Smooth muscle cell (in vitro differentiated cells): ENCODE measurements around the gene RHBDF2. TPM values are rescaled to one million over a fixed set of nuclear protein-coding genes. Genes with fewer than 3 reads are reported as not detected.

Source experiments
- DNase-seq: peaks from one replicate; lab custom pipeline; 2025; ENCODE audit not compliant: unreplicated experiment; lab: John Stamatoyannopoulos, UW
- H2AFZ ChIP-seq: fragments of 200-600 bp; sonication (generic); 2 replicates; pipeline ENCODE4 v1.6.0; 2016; ENCODE audit warnings: antibody characterized with exemption, low read depth, mild to moderate bottlenecking
- H3F3A ChIP-seq: fragments of 200-600 bp; sonication (generic); 2 replicates; pipeline ENCODE4 v1.6.0; 2017; ENCODE audit warnings: antibody characterized with exemption, low read depth
- H3K27ac ChIP-seq: fragments of 200-600 bp; sonication (generic); 2 replicates; pipeline ENCODE4 v1.5.1; 2016; ENCODE audit warnings: low read depth, mild to moderate bottlenecking
- H3K27me3 ChIP-seq: fragments of 200-600 bp; sonication (generic); 2 replicates; pipeline ENCODE4 v1.6.1; 2016; ENCODE audit warnings: low read depth, mild to moderate bottlenecking
- H3K36me3 ChIP-seq: fragments of 200-600 bp; sonication (generic); 2 replicates; pipeline ENCODE4 v1.5.1; 2016; ENCODE audit warnings: low read depth
- H3K4me1 ChIP-seq: fragments of 200-600 bp; sonication (generic); 2 replicates; pipeline ENCODE4 v1.5.1; 2016; ENCODE audit warnings: low read depth
- H3K4me2 ChIP-seq: fragments of 200-600 bp; sonication (generic); 2 replicates; pipeline ENCODE4 v1.6.0; 2016; ENCODE audit warnings: mild to moderate bottlenecking
- H3K4me3 ChIP-seq: fragments of 200-600 bp; sonication (generic); 2 replicates; pipeline ENCODE4 v1.5.1; 2016; ENCODE audit warnings: mild to moderate bottlenecking
- H3K79me2 ChIP-seq: fragments of 200-600 bp; sonication (generic); 2 replicates; pipeline ENCODE4 v1.6.0; 2016; ENCODE audit warnings: low read depth, mild to moderate bottlenecking
- H3K9ac ChIP-seq: fragments of 200-600 bp; sonication (generic); 2 replicates; pipeline ENCODE4 v1.6.0; 2016; ENCODE audit warnings: low read depth
- H3K9me3 ChIP-seq: fragments of 200-600 bp; sonication (generic); replicated peaks from 2 replicates; pipeline ENCODE4 v1.5.1; 2016; ENCODE audit warnings: low read depth
- H4K20me1 ChIP-seq: fragments of 200-600 bp; sonication (generic); 2 replicates; pipeline ENCODE4 v1.6.0; 2016; ENCODE audit warnings: low read depth
- CTCF ChIP-seq: fragments of 200-600 bp; sonication (generic); IDR thresholded peaks from 2 replicates; pipeline ENCODE4 v1.5.1; 2017; ENCODE audit warnings: borderline replicate concordance, mild to moderate bottlenecking, antibody characterized with exemption; ENCODE audit not compliant: insufficient read depth, poor library complexity, severe bottlenecking
- WGBS: methylation state at CpG from one replicate; pipeline ENCODE4 v1.1.7; 2016; ENCODE audit warnings: low lambda C conversion rate; 5-methylcytosine and 5-hydroxymethylcytosine counted together
- polyA plus RNA-seq: library from polyadenylated mRNA; unstranded; fragments of >200 nt; fragmentation: Nextera tagmentation; extraction: Ambion mirVana; gene quantifications from 2 replicates; pipeline ENCODE4 v1.2.1, GENCODE V29; 2016
- total RNA-seq: library from RNA; depleted of rRNA; stranded (reverse); fragments of >200 nt; gene quantifications from 2 replicates; pipeline ENCODE4 v1.2.3, GENCODE V29; 2014

The RHBDF2 gene
- total and polyA plus RNA-seq, 2 experiments from 2014 or later: 12.2 to 20.5 TPM

GRCh38 chr17:76472258-76472645, 29.0 kb downstream of the RHBDF2 start:
- no peak overlapping the region for H3K4me3 ChIP-seq
- H2AFZ ChIP-seq: no peak overlapping the region
- H3K79me2 ChIP-seq: no peaks in the 10 kb centered on the region
- H3K36me3 ChIP-seq: no peaks in the 10 kb centered on the region
- DNase-seq: no peak
- H4K20me1 ChIP-seq: no peaks in the 10 kb centered on the region
- no peak overlapping the region for H3K4me2 ChIP-seq
- 92% methylated on average over 15 of the region's 15 CpGs for WGBS
- no peak overlapping the region for H3K27ac ChIP-seq
- no peaks in the 10 kb centered on the region for H3K27me3 ChIP-seq
- no peaks in the 10 kb centered on the region for H3F3A ChIP-seq
- no peak overlapping the region for H3K9ac ChIP-seq
- H3K4me1 ChIP-seq: peaks cover 10% of the 10 kb centered on the region
- H3K9me3 ChIP-seq: no peaks in the 10 kb centered on the region
- TF ChIP-seq CTCF: no peak

GRCh38 chr17:76471498-76472257, 29.5 kb downstream of the RHBDF2 start:
- WGBS: 95% methylated on average over 35 of the region's 35 CpGs
- Histone ChIP-seq H3K9me3 (no peaks in the 10 kb centered on the region), H4K20me1 (no peaks in the 10 kb centered on the region), H3F3A (no peaks in the 10 kb centered on the region), H3K4me1 (peaks cover 13% of the 10 kb centered on the region), H3K9ac (no peak overlapping the region), H3K4me2 (no peak overlapping the region), H3K27me3 (no peaks in the 10 kb centered on the region), H2AFZ (no peak overlapping the region), H3K4me3 (no peak overlapping the region), H3K79me2 (no peaks in the 10 kb centered on the region), H3K27ac (no peak overlapping the region), H3K36me3 (no peaks in the 10 kb centered on the region)
- TF ChIP-seq CTCF: no peak
- DNase-seq: no peak

GRCh38 chr17:76469991-76470739, 31.1 kb downstream of the RHBDF2 start:
- no peaks in the 10 kb centered on the region for H3K9me3 ChIP-seq
- H3K4me3 ChIP-seq: no peak overlapping the region
- 86% methylated on average over 13 of the region's 13 CpGs for WGBS
- H2AFZ ChIP-seq: no peak overlapping the region
- H3K36me3 ChIP-seq: no peaks in the 10 kb centered on the region
- no peak for DNase-seq
- no peaks in the 10 kb centered on the region for H3K79me2 ChIP-seq
- TF ChIP-seq CTCF: no peak
- H3K27ac ChIP-seq: no peak overlapping the region
- H3K4me1 ChIP-seq: peaks cover 13% of the 10 kb centered on the region
- H4K20me1 ChIP-seq: no peaks in the 10 kb centered on the region
- H3K4me2 ChIP-seq: no peak overlapping the region
- H3K27me3 ChIP-seq: no peaks in the 10 kb centered on the region
- H3K9ac ChIP-seq: no peak overlapping the region
- no peaks in the 10 kb centered on the region for H3F3A ChIP-seq
